ENCODE data around the gene ARHGEF17. TPM values are rescaled to one million over a fixed set of nuclear protein-coding genes. Genes with fewer than 3 reads are reported as not detected.

Gene ARHGEF17
- total and polyA plus RNA-seq, 2 of the 13 experiments (the other 11 are each of a cell fraction or from before 2014, with no cell fraction given), result 10.7 to 28.8 TPM

- ATAC-seq, result no peak
- Histone ChIP-seq H3K79me2 (ENCODE audit: insufficient read depth, low read length) (no peaks in the 10 kb centered on the region), H3K4me3 (replicated peaks in 1 of 3; ENCODE audit: insufficient read depth in 1 of 3, low read depth in 2 of 3, low read length in 3 of 3) (no peak overlapping the region), H3K4me1 (ENCODE audit: insufficient read depth, low read length) (peaks cover 5% of the 10 kb centered on the region; the same call in 1 of the 2 replicates), H3K4me2 (ENCODE audit: low read depth, low read length) (no peak overlapping the region), H3K9me3 (ENCODE audit: low read length) (no peaks in the 10 kb centered on the region), H3K27ac (ENCODE audit: extremely low read length, insufficient read depth, low read length) (no peak overlapping the region), H2AFZ (ENCODE audit: low read length) (no peak overlapping the region), H3K9ac (ENCODE audit: insufficient read depth, low read depth, low read length) (no peak overlapping the region), H3K36me3 (replicated peaks in 1 of 2; ENCODE audit: control insufficient read depth in 1 of 2, insufficient read depth in 2 of 2, low read length in 2 of 2) (peaks cover 10 to 25% of the 10 kb centered on the region in 2 experiments), H3K27me3 (ENCODE audit: control insufficient read depth in 1 of 2, insufficient read depth in 2 of 2, low read length in 2 of 2) (no peaks in the 10 kb centered on the region), H4K20me1 (ENCODE audit: insufficient read depth, low read length) (no peaks in the 10 kb centered on the region)
- WGBS (ENCODE audit: low lambda C conversion rate), result 94% methylated on average over 8 of the region's 8 CpGs
- BruUV-seq (replicated peaks), result no TSS peak
- ChIA-PET POLR2A (no interaction called here), CTCF (ENCODE audit: low intra/inter-chr PET ratio, low total read pairs) (no interaction called here)
- intact Hi-C loops (cut with micrococcal nuclease; ENCODE audit: unreplicated experiment) (loop anchor here (10.0 kb wide), 1 partner anchor 215 kb away; no protein-coding TSS in a partner anchor), in situ Hi-C loops (cut with HindIII; ENCODE audit: extremely low pct_ligation_motif_present, low pct_unique_long_range_greater_than_20kb) (loop anchor here (10.0 kb wide), 1 partner anchor 215 kb away; no protein-coding TSS in a partner anchor)
- no peak for FAIRE-seq
- DNase-seq (ENCODE audit: low spot score), result no peak
- TF ChIP-seq, protein P1, sequence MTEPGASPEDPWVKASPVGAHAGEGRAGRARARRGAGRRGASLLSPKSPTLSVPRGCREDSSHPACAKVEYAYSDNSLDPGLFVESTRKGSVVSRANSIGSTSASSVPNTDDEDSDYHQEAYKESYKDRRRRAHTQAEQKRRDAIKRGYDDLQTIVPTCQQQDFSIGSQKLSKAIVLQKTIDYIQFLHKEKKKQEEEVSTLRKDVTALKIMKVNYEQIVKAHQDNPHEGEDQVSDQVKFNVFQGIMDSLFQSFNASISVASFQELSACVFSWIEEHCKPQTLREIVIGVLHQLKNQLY (CRISPR knock-in tag; IDR thresholded peaks at IDR 0.05), result no peak
- TF ChIP-seq ZFY (CRISPR knock-in tag; IDR thresholded peaks at IDR 0.05) (no peak), KLF16 (CRISPR knock-in tag; IDR thresholded peaks at IDR 0.05) (no peak), U2AF1 (optimal IDR thresholded peaks at IDR 0.05; ENCODE audit: low read depth, low read length) (no peak), NCOR1 (IDR thresholded peaks at IDR 0.05; ENCODE audit: borderline replicate concordance, low read length) (no peak), FOXA1 (IDR thresholded peaks at IDR 0.05) (no peak), FOXA1 (CRISPR knock-in tag; IDR thresholded peaks at IDR 0.05) (no peak), ZNF652 (CRISPR knock-in tag; IDR thresholded peaks at IDR 0.05; ENCODE audit: borderline replicate concordance, low read depth) (no peak), GABPB1 (CRISPR knock-in tag; IDR thresholded peaks at IDR 0.05) (no peak), XBP1 (CRISPR knock-in tag; IDR thresholded peaks at IDR 0.05) (no peak), ZKSCAN1 (IDR thresholded peaks at IDR 0.05; ENCODE audit: low read length) (no peak), BCLAF1 (IDR thresholded peaks at IDR 0.05) (no peak), ZNF614 (CRISPR knock-in tag; IDR thresholded peaks at IDR 0.05; ENCODE audit: borderline replicate concordance) (no peak), JUNB (CRISPR knock-in tag; IDR thresholded peaks at IDR 0.05; ENCODE audit: borderline replicate concordance) (no peak), ZNF180 (CRISPR knock-in tag; IDR thresholded peaks at IDR 0.05; ENCODE audit: borderline replicate concordance, low read depth) (no peak)
- TF ChIP-seq, protein P2, sequence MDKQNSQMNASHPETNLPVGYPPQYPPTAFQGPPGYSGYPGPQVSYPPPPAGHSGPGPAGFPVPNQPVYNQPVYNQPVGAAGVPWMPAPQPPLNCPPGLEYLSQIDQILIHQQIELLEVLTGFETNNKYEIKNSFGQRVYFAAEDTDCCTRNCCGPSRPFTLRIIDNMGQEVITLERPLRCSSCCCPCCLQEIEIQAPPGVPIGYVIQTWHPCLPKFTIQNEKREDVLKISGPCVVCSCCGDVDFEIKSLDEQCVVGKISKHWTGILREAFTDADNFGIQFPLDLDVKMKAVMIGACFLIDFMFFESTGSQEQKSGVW (CRISPR knock-in tag; IDR thresholded peaks at IDR 0.05; ENCODE audit: borderline replicate concordance), result no peak
- TF ChIP-seq, protein P3, sequence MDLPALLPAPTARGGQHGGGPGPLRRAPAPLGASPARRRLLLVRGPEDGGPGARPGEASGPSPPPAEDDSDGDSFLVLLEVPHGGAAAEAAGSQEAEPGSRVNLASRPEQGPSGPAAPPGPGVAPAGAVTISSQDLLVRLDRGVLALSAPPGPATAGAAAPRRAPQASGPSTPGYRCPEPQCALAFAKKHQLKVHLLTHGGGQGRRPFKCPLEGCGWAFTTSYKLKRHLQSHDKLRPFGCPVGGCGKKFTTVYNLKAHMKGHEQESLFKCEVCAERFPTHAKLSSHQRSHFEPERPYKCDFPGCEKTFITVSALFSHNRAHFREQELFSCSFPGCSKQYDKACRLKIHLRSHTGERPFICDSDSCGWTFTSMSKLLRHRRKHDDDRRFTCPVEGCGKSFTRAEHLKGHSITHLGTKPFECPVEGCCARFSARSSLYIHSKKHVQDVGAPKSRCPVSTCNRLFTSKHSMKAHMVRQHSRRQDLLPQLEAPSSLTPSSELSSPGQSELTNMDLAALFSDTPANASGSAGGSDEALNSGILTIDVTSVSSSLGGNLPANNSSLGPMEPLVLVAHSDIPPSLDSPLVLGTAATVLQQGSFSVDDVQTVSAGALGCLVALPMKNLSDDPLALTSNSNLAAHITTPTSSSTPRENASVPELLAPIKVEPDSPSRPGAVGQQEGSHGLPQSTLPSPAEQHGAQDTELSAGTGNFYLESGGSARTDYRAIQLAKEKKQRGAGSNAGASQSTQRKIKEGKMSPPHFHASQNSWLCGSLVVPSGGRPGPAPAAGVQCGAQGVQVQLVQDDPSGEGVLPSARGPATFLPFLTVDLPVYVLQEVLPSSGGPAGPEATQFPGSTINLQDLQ (CRISPR knock-in tag; IDR thresholded peaks at IDR 0.05), result no peak
- TF ChIP-seq, protein P4, sequence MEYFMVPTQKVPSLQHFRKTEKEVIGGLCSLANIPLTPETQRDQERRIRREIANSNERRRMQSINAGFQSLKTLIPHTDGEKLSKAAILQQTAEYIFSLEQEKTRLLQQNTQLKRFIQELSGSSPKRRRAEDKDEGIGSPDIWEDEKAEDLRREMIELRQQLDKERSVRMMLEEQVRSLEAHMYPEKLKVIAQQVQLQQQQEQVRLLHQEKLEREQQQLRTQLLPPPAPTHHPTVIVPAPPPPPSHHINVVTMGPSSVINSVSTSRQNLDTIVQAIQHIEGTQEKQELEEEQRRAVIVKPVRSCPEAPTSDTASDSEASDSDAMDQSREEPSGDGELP (IDR thresholded peaks at IDR 0.05; ENCODE audit: borderline replicate concordance, low read depth), result no peak
Observed at GRCh38 chr11:73409431-73409830, 101.4 kb downstream of the ARHGEF17 start.

Measured in HepG2 (cell line).